Endometrial microvascular endothelial cells (primary cell): ENCODE measurements around the gene TOP2A. TPM values are rescaled to one million over a fixed set of nuclear protein-coding genes. Genes with fewer than 3 reads are reported as not detected.

Experiments used
- in situ Hi-C: cut with HindIII; loops from 2 replicates; pipeline ENCODE4 v1.10.0; 2017; ENCODE audit warnings: low sequenced_read_pairs, low pct_unique_long_range_greater_than_20kb; ENCODE audit errors: inconsistent ontology term
- total RNA-seq: library from RNA; depleted of rRNA; stranded (reverse); fragments of >200 nt; gene quantifications from one replicate; pipeline ENCODE4 v1.2.3, GENCODE V29; 2015; ENCODE audit errors: inconsistent ontology term

The TOP2A gene
- 113 TPM for total RNA-seq

DNA sequence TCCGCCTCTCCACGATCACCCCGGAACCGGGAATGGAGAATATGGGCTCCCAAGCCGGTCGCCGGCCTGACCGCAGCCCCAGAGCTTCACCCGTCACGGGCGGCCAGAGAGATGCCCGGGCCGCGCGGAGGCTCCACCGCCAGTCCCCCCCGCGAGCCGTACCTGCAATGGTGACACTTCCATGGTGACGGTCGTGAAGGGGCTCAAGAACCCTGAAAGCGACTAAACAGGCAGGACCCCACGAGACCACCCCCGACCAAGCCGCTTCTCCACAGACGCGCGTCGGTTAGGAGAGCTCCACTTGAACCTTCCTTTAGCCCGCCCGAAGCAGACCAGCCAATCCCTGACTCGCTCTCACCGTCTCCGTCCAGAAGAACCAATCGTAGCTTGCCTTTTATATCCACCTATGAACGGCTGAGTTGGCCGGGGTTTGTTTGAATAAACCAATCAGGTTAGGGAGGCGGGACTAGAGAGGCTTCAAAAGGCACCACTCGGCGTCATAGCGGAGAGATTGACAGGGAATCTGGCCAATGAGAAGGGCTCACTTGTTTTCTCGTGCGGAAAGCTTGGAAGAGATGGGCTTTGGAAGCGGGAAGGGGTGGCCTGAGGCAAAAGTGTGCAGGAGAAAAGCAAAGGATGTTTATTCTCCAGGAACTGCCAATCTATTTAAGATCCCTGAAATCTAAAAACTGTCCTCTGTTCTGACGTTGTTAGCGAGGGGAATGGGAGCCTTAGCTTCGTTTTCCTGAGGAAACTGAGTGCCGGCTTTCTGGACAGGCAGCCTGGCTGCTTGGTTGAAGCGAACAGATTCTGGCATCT, at the start of gene TOP2A:
TSS of gene TOP2A (minus strand) at position 288 of the 819 bp plus-strand sequence. CDS start at position 183, 105 bp downstream.
- in situ Hi-C loops, result no loop called here

DNA sequence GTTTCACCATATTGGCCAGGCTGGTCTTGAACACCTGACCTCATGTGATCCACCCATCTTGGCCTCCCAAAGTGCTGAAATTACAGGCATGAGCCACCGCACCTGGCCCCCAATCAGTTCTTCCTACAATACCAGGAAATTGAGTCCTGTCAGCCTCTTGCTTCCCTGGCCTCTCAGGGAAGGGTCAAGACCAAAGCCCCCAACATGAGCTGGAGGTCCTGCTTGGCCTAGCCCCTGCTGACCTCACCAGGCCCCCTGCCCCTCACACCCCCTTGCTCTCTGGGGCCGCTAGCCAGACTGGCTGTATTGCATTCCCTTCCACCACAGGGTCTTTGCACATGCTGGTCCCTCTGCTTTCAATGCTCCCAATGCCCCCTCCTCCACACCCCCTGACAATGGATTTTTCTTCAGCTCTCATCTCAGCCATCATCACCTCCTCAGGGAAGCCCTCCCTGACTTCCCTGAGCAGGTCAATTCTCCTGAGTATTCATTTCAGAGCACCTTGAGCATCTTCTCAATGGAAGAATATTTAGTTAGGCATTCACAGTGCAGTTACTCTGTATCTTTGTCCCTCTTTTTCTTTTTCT, 49.7 kb upstream of the TOP2A start:
- in situ Hi-C loops, result no loop called here

GRCh38 chr17:40466298-40466971, 48.7 kb upstream of the TOP2A start:
- in situ Hi-C loops, result no loop called here

DNA sequence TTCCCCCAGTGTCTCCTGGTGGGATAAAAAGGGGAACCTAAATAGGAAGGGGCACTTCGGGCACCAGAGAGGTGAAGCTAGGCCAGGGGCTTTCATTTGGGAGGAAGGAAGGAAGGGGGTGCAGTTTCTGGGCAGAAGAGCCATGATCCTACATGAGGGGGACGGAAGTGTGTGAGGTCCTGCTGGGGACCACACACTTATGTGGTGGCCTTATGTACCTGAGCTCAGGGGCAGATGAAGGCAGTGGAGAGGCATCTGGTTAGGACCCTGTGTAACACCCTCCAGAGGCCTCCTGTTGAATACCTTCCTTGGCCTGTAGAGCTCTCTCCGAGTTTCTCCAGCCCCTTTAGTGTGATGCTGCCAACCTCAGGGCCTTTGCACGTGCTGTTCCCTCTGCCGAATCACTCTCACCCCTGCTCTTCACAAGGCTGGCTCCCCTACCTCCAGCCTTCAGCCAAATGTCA, 46.7 kb upstream of the TOP2A start:
- in situ Hi-C loops, result no loop called here

- in situ Hi-C loops, result no loop called here
Observed at GRCh38 chr17:40463122-40463550, 45.4 kb upstream of the TOP2A start.

GRCh38 chr17:40462343-40463121, 44.8 kb upstream of the TOP2A start:
- in situ Hi-C loops, result no loop called here

- in situ Hi-C loops, result no loop called here
Observed at GRCh38 chr17:40461732-40462342, 44.1 kb upstream of the TOP2A start.

- in situ Hi-C loops, result no loop called here
Observed at GRCh38 chr17:40460968-40461731, 43.5 kb upstream of the TOP2A start.

DNA sequence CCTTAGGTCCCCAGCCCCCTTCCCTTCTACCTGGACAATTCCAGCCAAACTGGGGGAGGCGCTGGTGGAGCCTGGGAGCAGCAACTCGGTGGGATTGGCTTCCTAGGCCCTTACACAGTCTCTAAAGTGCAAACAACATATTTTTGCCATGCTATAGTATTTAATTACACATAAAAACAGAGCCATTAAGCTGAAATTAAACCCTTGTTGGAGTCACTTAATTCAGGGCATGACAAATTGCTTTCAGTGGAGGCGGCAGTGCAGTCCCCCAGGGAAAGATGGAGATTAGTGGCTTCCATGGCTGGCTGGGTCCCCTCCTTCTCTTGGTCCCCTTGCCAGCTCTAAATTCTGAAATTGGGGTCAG, 42.9 kb upstream of the TOP2A start:
- in situ Hi-C loops, result no loop called here

DNA sequence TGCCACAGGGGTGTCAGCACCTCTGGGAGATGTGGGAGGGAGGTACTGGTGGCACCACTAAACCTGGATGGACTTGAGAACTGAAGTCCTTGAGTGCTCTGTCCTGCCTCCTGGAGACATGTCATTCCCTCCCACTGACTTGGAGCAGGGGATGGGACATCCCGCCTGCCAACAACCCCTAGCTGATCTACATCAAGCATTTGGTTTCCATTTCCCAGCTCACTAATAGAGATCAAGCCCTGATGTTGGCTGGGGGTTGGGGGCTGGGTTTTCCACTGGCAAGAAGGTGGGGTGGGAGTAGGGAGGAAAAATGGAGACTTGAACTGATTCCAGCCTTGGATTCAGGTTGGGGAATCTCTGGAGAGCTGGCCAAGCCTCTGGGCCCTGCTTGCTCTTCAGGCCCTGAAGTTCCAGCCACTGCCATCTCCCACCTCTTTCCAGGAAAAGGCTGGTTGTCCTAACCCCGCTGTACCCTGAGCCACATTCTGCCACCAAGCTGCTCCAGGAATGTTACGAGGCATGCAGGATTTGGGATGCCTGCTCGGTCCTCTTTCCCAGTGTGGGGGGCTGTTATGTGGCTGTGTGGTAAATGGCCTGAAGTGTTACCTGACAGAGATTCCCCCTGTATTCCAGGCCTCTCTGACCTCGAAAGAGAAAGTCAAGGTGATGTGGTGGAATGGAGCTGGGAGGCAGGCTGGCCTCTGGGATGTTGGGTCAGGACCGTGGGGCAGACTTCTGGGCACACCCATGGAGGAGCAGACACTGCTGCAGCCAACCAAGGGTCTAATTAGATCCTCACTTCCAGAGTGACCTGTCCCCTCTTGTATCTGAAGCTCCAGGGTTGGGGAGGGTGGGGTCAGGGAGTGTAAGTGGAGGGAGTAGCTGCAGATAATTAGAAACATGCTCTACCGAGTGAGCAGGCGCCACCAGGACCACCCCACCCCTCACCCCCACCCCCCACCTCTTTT, 42.2 kb upstream of the TOP2A start:
- in situ Hi-C loops, result no loop called here

GRCh38 chr17:40458851-40459482, 41.3 kb upstream of the TOP2A start:
- in situ Hi-C loops, result no loop called here

DNA sequence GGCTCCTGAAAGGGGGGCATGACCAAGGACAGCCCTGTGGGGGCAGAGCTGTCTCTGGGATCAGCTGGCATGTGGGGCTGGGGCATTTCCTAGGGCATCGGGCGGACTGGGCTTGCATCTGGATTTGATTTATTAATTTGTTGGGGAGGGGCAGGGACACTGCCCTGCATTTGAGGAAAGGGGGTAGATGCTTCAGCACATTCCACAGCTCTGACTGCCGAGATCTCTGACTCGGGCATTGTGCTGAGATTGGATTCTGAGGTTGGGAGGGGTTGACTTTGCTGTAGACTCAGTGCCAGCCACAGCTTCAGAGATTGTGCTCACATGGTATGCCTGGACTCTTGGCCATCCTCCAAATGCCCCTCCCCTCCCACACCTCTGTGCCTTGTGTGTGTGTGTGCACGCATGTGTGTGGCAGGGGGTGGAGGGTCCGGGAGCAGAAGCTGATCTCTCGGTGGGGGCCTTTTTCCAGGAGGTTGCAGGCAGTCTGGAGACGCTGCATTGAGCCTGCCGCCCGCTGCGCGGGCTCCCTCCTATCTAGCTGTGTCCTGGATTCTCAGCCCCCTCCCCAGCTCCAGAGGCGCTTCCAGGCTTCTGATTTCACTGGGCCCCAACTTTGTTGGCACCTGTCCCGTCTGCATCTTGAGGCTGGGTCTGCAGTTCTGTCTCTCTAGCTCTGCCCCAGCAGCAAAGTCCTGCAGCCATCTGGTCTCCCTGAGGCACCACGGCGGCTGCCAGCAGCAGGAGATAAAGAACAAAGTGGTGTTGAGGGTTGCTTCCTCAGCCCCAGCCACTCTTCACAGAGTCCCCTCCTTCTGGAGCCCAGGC, 40.5 kb upstream of the TOP2A start:
- in situ Hi-C loops, result no loop called here

GRCh38 chr17:40457369-40457768, 39.7 kb upstream of the TOP2A start:
- in situ Hi-C loops, result no loop called here

GRCh38 chr17:40456396-40456951, 38.8 kb upstream of the TOP2A start:
- in situ Hi-C loops, result no loop called here

DNA sequence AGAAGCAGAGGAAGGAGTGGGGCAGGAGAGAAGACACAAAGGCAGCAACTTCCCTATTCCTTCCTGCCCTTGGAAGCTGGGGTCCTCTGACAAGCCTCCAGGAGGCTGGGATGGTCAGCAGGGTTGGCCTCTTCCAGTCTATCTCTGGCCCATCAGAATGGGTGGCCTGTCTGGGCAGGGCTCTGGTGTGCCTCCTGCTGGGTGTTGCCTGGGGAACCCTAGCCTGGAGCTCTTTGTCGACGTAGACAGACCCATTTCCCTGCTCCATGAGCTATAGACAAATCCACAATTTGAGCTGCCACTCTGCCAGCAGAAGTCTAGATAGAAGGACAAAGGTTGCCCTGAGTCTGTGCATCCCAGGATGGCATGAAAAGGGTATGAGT, 36.9 kb upstream of the TOP2A start:
- in situ Hi-C loops, result no loop called here
